GM18505 (cell line): ENCODE measurements around the gene GDF9.

Experiments
- ATAC-seq: cut with Tn5 transposase; IDR thresholded peaks from one replicate; pipeline ENCODE4 v1.9.1; 2021; ENCODE audit not compliant: unreplicated experiment
- POLR2A ChIP-seq: IDR thresholded peaks from 4 replicates; pipeline ENCODE4 v1.6.1; 2011; ENCODE audit warnings: borderline replicate concordance; ENCODE audit not compliant: insufficient read depth, insufficient read length; ENCODE audit errors: extremely low read depth

Gene GDF9

DNA sequence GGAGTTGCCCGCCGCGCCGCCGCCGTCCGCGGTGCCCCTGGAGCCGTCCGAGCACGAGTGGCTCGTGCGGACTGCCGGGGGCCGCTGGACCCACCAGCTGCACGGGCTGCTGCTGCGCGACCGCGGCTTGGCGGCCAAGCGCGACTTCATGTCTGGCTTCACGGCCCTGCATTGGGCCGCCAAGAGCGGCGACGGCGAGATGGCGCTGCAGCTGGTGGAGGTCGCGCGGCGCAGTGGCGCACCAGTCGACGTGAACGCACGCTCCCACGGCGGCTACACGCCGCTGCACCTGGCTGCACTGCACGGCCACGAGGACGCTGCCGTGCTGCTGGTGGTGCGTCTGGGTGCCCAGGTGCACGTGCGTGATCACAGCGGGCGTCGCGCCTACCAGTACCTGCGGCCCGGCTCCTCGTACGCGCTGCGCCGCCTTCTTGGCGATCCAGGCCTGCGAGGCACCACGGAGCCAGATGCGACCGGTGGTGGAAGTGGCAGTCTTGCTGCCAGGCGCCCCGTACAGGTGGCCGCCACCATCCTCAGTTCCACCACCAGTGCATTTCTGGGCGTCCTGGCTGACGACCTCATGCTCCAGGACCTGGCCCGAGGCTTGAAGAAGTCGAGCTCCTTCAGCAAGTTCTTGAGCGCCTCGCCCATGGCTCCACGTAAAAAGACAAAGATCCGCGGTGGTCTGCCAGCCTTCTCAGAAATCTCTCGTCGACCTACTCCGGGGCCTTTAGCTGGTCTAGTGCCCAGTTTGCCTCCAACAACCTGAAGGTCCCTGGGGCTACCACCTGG lies 51.6 kb downstream of the GDF9 start:
- TF ChIP-seq POLR2A, result no peak
- no peak for ATAC-seq

GRCh38 chr5:132813599-132814502 lies 52.4 kb downstream of the GDF9 start:
- ATAC-seq, result no peak
- TF ChIP-seq POLR2A, result no peak

DNA sequence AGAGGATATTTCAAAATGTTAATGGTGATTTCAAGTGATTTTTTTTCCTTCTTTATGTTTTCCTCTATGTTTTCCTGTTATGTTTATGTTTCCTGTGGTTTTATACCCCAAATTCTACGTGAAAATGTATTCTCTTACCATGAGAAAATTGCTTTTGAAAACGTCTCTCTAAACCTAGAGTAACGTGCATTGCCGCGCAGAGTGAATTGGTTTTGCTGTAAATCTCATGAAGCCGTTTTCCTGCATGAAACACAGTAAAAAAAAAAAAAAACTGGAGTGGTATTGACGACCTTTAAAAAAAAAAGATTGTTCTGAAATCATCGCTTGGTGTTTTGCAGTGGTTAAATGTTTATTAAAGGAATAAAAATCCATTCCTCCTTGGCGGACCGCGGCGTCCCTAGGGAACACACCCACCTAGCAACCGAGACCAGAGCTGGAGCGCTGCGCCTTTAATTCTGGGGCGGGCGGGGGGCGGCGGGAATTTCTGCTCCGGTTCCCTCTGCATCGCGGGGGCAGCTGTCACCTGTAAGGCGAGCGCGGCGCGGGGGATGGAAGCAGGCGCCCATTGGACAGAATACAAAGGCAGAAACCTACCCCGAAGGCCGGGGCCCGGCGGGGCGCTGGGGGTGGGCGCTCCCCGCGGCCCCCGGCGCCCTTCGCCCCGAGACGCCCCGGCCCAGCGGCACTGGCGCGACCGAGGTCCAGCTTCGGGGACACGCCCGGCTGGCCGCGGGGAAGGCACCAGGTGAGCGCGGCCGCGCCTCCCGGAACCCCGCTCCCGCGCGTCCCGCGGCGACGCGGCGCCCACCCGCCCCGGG lies 53.3 kb downstream of the GDF9 start, which contains the start of gene SOWAHA:
SOWAHA (plus strand) TSS at position 522 of the 818 bp plus-strand sequence. CDS start 320 bp downstream, outside the sequence.
- ATAC-seq, result no peak
- no peak for TF ChIP-seq POLR2A

GRCh38 chr5:132812123-132812765 lies 54.0 kb downstream of the GDF9 start:
- ATAC-seq, result no peak
- no peak for TF ChIP-seq POLR2A
